Gastroesophageal sphincter (tissue), 4 donors: ENCODE results near the gene PTCRA. TPM values are rescaled to one million over a fixed set of nuclear protein-coding genes. Genes with fewer than 3 reads are reported as not detected.
A peak's percentile ranks its signal among the peaks of the same experiment; 100 is the strongest.
"Not testable (repeated sequence)": the region's sequence is repeated elsewhere in the genome, so short reads cannot be mapped to it uniquely, and the experiment has no call there.

ENCODE experiments used
- ATAC-seq: fragments of 150-250 bp; one replicate; pipeline ENCODE4 v1.9.1; 2016; ENCODE audit warnings: mild to moderate bottlenecking, moderate library complexity
- H3K27ac ChIP-seq, 4 donors: fragments of 200-600 bp; sonication (generic) in 3 of 4; 1 replicate in 3 of 4; 2 replicates in 1 of 4; pipeline ENCODE4 v1.5.1; 2016 to 2019
- H3K27me3 ChIP-seq: fragments of 200-600 bp; sonication (generic); one replicate; pipeline ENCODE4 v1.5.1; 2019
- H3K36me3 ChIP-seq, 2 donors: fragments of 200-600 bp; sonication (generic); one replicate each; pipeline ENCODE4 v1.5.1; 2019; ENCODE audit warnings: control low read depth in 1 of 2
- H3K4me1 ChIP-seq, 3 donors: fragments of 200-600 bp; sonication (generic); 1 replicate in 2 of 3; 2 replicates in 1 of 3; pipeline ENCODE4 v1.5.1; 2016 to 2019; ENCODE audit warnings: control low read depth in 2 of 3
- H3K4me3 ChIP-seq, 2 donors: fragments of 200-600 bp; sonication (generic); one replicate each; pipeline ENCODE4 v1.5.1; 2019; ENCODE audit warnings: mild to moderate bottlenecking in 1 of 2, moderate library complexity in 1 of 2
- H3K9me3 ChIP-seq, 3 donors: fragments of 200-600 bp; sonication (generic); one replicate each; pipeline ENCODE4 v1.5.1; 2017 to 2019; ENCODE audit warnings: control low read depth in 2 of 3
- CTCF ChIP-seq, 4 experiments: fragments of 200-600 bp in 2 of 4; fragments of 450-650 bp in 2 of 4; sonication (generic) in 1 of 4; IDR thresholded peaks; one replicate each; pipeline ENCODE4 v1.5.1; 2017 to 2019; ENCODE audit warnings: antibody characterized with exemption in 4 of 4, mild to moderate bottlenecking in 2 of 4, moderate library complexity in 2 of 4
- EP300 ChIP-seq: sonication (generic); formaldehyde crosslinking; IDR thresholded peaks from one replicate; pipeline ENCODE4 v1.6.1; 2017; ENCODE audit warnings: antibody characterized with exemption, mild to moderate bottlenecking
- POLR2A ChIP-seq, 2 donors: fragments of 450-650 bp; IDR thresholded peaks; one replicate each; pipeline ENCODE4 v1.6.1; 2017; ENCODE audit warnings: antibody characterized with exemption in 2 of 2, mild to moderate bottlenecking in 2 of 2, moderate library complexity in 1 of 2
- POLR2AphosphoS5 ChIP-seq: sonication (generic); formaldehyde crosslinking; IDR thresholded peaks from one replicate; pipeline ENCODE4 v1.6.1; 2017; ENCODE audit warnings: antibody characterized with exemption
- WGBS, 2 donors: methylation state at CpG; one replicate each; pipeline ENCODE4 v1.1.5; 2018; ENCODE audit warnings: low coverage in 1 of 2; 5-methylcytosine and 5-hydroxymethylcytosine counted together
- total RNA-seq, 4 donors: library from RNA; depleted of rRNA; stranded (reverse); fragments of >200 nt; gene quantifications; one replicate each; pipeline ENCODE4 v1.1.0, GENCODE V29; 2016

Gene PTCRA
- total RNA-seq, 4 donors from 2014 or later = not detected

- Histone ChIP-seq H3K27me3 (no peaks in the 10 kb centered on the region), H3K9me3 (no peaks in the 10 kb centered on the region), H3K4me1 (no peaks in the 10 kb centered on the region), H3K36me3 (peaks cover 0 to 95% of the 10 kb centered on the region in 2 donors), H3K27ac (no peak overlapping the region), H3K4me3 (no peak overlapping the region)
- no peak for ATAC-seq
- 65 to 83% methylated on average over 2 to 4 of the region's 4 CpGs for WGBS, 2 donors
- TF ChIP-seq EP300 = no peak
- TF ChIP-seq POLR2AphosphoS5 = no peak
- TF ChIP-seq CTCF (IDR thresholded peaks at IDR 0.05) = no peak
These were observed 23.9 kb downstream of the PTCRA start for GRCh38 chr6:42939810-42940167.

- Histone ChIP-seq H3K27me3 (no peaks in the 10 kb centered on the region), H3K36me3 (peaks cover 0 to 95% of the 10 kb centered on the region in 2 donors), H3K9me3 (no peaks in the 10 kb centered on the region), H3K27ac (no peak overlapping the region), H3K4me1 (no peaks in the 10 kb centered on the region), H3K4me3 (no peak overlapping the region)
- TF ChIP-seq POLR2AphosphoS5 = no peak
- no peak for TF ChIP-seq EP300
- TF ChIP-seq CTCF (IDR thresholded peaks at IDR 0.05) = no peak
- TF ChIP-seq POLR2A (IDR thresholded peaks at IDR 0.05) = no peak
- no peak for ATAC-seq
- 80 to 100% methylated on average over 1 to 3 of the region's 6 CpGs for WGBS, 2 donors
These were observed 24.7 kb downstream of the PTCRA start for GRCh38 chr6:42940493-42941045.

- WGBS, 2 donors = 94 to 100% methylated on average over 2 to 4 of the region's 5 CpGs
- H3K4me1 ChIP-seq, H3K9me3 ChIP-seq, H3K4me3 ChIP-seq, H3K27ac ChIP-seq, H3K27me3 ChIP-seq, ATAC-seq: not testable (repeated sequence)
- H3K36me3 ChIP-seq = peaks cover 0 to 94% of the 10 kb centered on the region in 2 donors
These were observed 25.5 kb downstream of the PTCRA start for GRCh38 chr6:42941356-42941755.

GRCh38 chr6:42942444-42942843, 26.6 kb downstream of the PTCRA start:
- no peak for ATAC-seq

GRCh38 chr6:42947950-42948349, 32.1 kb downstream of the PTCRA start:
- ATAC-seq = peak; percentile 82
- no peak for TF ChIP-seq CTCF (IDR thresholded peaks at IDR 0.05)
- TF ChIP-seq POLR2A (IDR thresholded peaks at IDR 0.05) = no peak
- no peak for TF ChIP-seq POLR2AphosphoS5
- TF ChIP-seq EP300 = no peak
- Histone ChIP-seq H3K27me3 (no peaks in the 10 kb centered on the region), H3K4me1 (peaks cover 0 to 10% (median 0%) of the 10 kb centered on the region in 3 donors), H3K36me3 (peaks cover 0 to 29% of the 10 kb centered on the region in 2 donors), H3K9me3 (no peaks in the 10 kb centered on the region), H3K4me3 (no peak overlapping the region), H3K27ac (peak overlapping the region in 3 of 4 donors; percentile 21 to 39 (median 35))

More at GRCh38 chr6:42942444-42942843, 26.6 kb downstream of the PTCRA start:
- Histone ChIP-seq H3K4me1 (no peaks in the 10 kb centered on the region), H3K4me3 (no peak overlapping the region), H3K27ac (no peak overlapping the region), H3K27me3 (no peaks in the 10 kb centered on the region), H3K36me3 (peaks cover 0 to 83% of the 10 kb centered on the region in 2 donors), H3K9me3 (no peaks in the 10 kb centered on the region)
- WGBS, 2 donors = 40 to 90% methylated on average over 1 to 3 of the region's 7 CpGs
- no peak for TF ChIP-seq POLR2AphosphoS5
- TF ChIP-seq CTCF (IDR thresholded peaks at IDR 0.05) = no peak
- no peak for TF ChIP-seq EP300
